HG03457 (cell line): ENCODE measurements around the gene NCBP2.

Experiments
- ATAC-seq: cut with Tn5 transposase; IDR thresholded peaks from one replicate; pipeline ENCODE4 v1.9.1; 2021; ENCODE audit warnings: moderate number of reproducible peaks; ENCODE audit not compliant: unreplicated experiment

The NCBP2 gene

GRCh38 chr3:196942226-196942914, at the start of gene NCBP2:
Gene NCBP2 (minus strand): TSS chr3:196942528. CDS start chr3:196942503, 25 bp downstream.
- ATAC-seq: peak; percentile 80

GRCh38 chr3:196991581-196992460, 49.5 kb upstream of the NCBP2 start:
- ATAC-seq: no peak

GRCh38 chr3:196990601-196991007, 48.3 kb upstream of the NCBP2 start:
- no peak for ATAC-seq

- no peak for ATAC-seq
These were observed 47.5 kb upstream of the NCBP2 start for GRCh38 chr3:196989721-196990262.

GRCh38 chr3:196988241-196989029, 46.1 kb upstream of the NCBP2 start:
- no peak for ATAC-seq

- no peak for ATAC-seq
These were observed 44.7 kb upstream of the NCBP2 start for GRCh38 chr3:196987022-196987421.

GRCh38 chr3:196985954-196986885, 43.9 kb upstream of the NCBP2 start:
- no peak for ATAC-seq

- no peak for ATAC-seq
These were observed 43.0 kb upstream of the NCBP2 start for GRCh38 chr3:196985298-196985697.

- ATAC-seq: no peak
These were observed 40.9 kb upstream of the NCBP2 start for GRCh38 chr3:196983186-196983585.

GRCh38 chr3:196981657-196982056, 39.3 kb upstream of the NCBP2 start:
- no peak for ATAC-seq

GRCh38 chr3:196979545-196979944, 37.2 kb upstream of the NCBP2 start:
- ATAC-seq: no peak

- ATAC-seq: no peak
These were observed 34.6 kb upstream of the NCBP2 start for GRCh38 chr3:196976941-196977340.

GRCh38 chr3:196975349-196975748, 33.0 kb upstream of the NCBP2 start:
- no peak for ATAC-seq

- no peak for ATAC-seq
These were observed 32.3 kb upstream of the NCBP2 start for GRCh38 chr3:196974661-196975060.

- no peak for ATAC-seq
These were observed 28.9 kb upstream of the NCBP2 start for GRCh38 chr3:196971094-196971698.

- no peak for ATAC-seq
These were observed 28.3 kb upstream of the NCBP2 start for GRCh38 chr3:196970547-196971093.

- ATAC-seq: no peak
These were observed 27.6 kb upstream of the NCBP2 start for GRCh38 chr3:196969660-196970546.

GRCh38 chr3:196969134-196969659, 26.9 kb upstream of the NCBP2 start:
- no peak for ATAC-seq
